ENCODE data around the gene NOP9. TPM values are rescaled to one million over a fixed set of nuclear protein-coding genes. Genes with fewer than 3 reads are reported as not detected.

Gene NOP9
- total RNA-seq, 1 donor from 2014 or later = 22.4 TPM

DNA sequence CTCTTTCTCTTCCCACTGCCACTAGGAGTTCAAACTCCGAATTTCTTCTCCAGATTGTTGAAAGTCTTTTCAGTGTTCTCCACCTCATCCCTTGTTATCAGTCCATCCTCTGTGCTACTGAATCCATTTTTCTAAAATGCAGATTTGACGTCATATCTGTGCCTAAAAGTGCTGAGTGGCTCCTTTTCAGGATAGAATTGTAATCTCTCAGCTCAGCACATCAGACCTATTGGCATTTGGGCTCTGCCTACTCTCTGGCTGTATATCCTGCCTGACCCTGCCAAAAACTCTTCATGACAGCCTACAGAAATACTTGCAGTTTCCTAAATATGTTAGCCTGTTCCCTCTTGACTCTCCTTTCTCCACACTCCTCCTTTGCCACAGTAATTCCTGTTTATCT, 27.2 kb upstream of the NOP9 start:
- H3K9ac ChIP-seq (ENCODE audit: low read depth in 1 of 3, low read length in 3 of 3) = no peak overlapping the region
- no peak overlapping the region for H3K27ac ChIP-seq (ENCODE audit: low read depth, low read length)
- H3K4me1 ChIP-seq (ENCODE audit: control insufficient read depth in 3 of 3, insufficient read depth in 3 of 3, low read length in 3 of 3) = peaks cover 0 to 15% (median 13%) of the 10 kb centered on the region in 3 donors

DNA sequence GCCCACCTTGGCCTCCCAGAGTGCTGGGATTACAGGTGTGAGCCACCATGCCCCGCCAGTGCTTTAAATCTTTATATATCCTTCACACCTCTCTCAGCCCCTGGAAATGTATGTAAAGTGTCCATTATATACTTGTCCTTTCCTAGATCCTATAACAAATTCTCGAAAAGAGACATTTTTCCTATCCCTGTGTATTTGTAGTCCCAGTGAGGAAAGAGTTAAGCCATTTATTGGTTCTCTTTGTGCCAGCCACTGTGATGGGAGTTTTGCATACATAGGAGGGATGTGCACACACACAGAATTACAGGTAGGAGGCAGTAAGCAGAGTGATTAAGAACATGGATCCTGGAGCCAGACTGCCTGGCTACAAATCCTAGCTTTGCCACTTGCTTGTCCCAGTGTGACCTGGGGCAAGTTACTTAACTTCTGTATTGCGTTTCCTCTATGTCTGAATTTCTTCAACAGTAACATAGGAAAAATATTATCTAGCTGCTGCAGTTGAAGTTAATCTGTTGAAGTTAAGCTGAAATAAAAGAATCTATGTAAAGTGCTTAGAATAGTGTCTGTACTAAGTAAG, 26.1 kb upstream of the NOP9 start:
- Histone ChIP-seq H3K9me3 (ENCODE audit: control insufficient read depth in 3 of 3, low read length in 3 of 3) (no peaks in the 10 kb centered on the region), H3K4me1 (ENCODE audit: control insufficient read depth in 3 of 3, insufficient read depth in 3 of 3, low read length in 3 of 3) (peaks cover 0 to 15% (median 13%) of the 10 kb centered on the region in 3 donors), H3K4me3 (ENCODE audit: low read length in 3 of 3) (no peak overlapping the region), H3K27me3 (ENCODE audit: control insufficient read depth in 3 of 3, insufficient read depth in 3 of 3, low read length in 3 of 3) (no peaks in the 10 kb centered on the region), H3K27ac (ENCODE audit: low read depth, low read length) (no peak overlapping the region), H3K9ac (ENCODE audit: low read depth in 1 of 3, low read length in 3 of 3) (no peak overlapping the region), H3K36me3 (ENCODE audit: control insufficient read depth in 3 of 3, insufficient read depth in 3 of 3, low read length in 3 of 3) (peaks cover 10 to 15% (median 12%) of the 10 kb centered on the region in 3 donors)

More for the DNA sequence above, 27.2 kb upstream of the NOP9 start:
- Histone ChIP-seq H3K4me3 (ENCODE audit: low read length in 3 of 3) (no peak overlapping the region), H3K36me3 (ENCODE audit: control insufficient read depth in 3 of 3, insufficient read depth in 3 of 3, low read length in 3 of 3) (peaks cover 12 to 20% (median 19%) of the 10 kb centered on the region in 3 donors), H3K9me3 (ENCODE audit: control insufficient read depth in 3 of 3, low read length in 3 of 3) (no peaks in the 10 kb centered on the region), H3K27me3 (ENCODE audit: control insufficient read depth in 3 of 3, insufficient read depth in 3 of 3, low read length in 3 of 3) (no peaks in the 10 kb centered on the region)

DNA sequence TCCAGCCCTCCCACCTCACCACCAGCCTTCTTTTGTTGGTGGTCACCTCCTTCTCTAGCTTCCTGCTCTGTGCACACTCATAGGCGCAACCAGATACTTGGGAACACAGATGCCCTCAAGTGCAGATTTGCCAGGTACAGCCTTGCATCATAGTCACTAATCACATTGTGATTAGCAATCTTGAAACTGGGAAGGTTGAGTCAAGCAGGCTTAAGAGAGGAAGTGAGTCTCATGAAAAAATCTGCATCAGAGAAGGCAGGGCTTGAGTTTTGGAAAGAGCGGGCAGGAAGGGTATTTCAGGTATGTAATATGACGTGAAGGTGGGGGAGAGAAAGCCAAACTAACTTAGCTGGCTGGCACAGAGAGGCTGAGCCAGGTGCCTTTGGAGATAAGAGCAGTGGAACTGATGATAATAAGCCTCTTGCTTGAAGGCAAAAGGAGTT, 25.5 kb upstream of the NOP9 start:
- Histone ChIP-seq H3K9me3 (ENCODE audit: control insufficient read depth in 3 of 3, low read length in 3 of 3) (no peaks in the 10 kb centered on the region), H3K4me1 (ENCODE audit: control insufficient read depth in 3 of 3, insufficient read depth in 3 of 3, low read length in 3 of 3) (peaks cover 0 to 15% (median 13%) of the 10 kb centered on the region in 3 donors), H3K36me3 (ENCODE audit: control insufficient read depth in 3 of 3, insufficient read depth in 3 of 3, low read length in 3 of 3) (peaks cover 6 to 10% (median 6%) of the 10 kb centered on the region in 3 donors), H3K9ac (ENCODE audit: low read depth in 1 of 3, low read length in 3 of 3) (no peak overlapping the region), H3K27me3 (ENCODE audit: control insufficient read depth in 3 of 3, insufficient read depth in 3 of 3, low read length in 3 of 3) (no peaks in the 10 kb centered on the region), H3K27ac (ENCODE audit: low read depth, low read length) (no peak overlapping the region), H3K4me3 (ENCODE audit: low read length in 3 of 3) (no peak overlapping the region)

DNA sequence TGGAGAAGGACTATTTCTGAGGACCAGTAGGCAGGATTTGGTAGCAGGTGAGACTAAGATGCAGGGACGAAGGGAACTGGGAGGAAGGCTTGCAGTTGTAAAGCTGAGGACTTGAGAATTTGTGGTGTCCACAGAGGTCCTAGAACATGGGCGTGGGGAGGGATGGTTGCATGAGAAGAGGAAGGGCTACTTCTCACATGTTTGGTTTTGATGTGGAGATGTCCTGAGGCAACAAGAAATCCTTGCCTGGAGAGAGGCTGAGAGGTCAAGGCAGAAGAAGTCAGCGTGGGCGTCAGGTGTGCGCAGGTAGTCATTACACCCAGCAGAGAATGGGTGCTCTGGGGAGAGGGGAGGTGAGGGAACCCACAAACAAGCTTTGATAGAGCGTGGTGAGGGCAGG, 22.6 kb upstream of the NOP9 start:
- Histone ChIP-seq H3K9ac (ENCODE audit: low read depth in 1 of 3, low read length in 3 of 3) (no peak overlapping the region), H3K4me3 (ENCODE audit: low read length in 3 of 3) (no peak overlapping the region), H3K9me3 (ENCODE audit: control insufficient read depth in 3 of 3, low read length in 3 of 3) (no peaks in the 10 kb centered on the region), H3K27ac (ENCODE audit: low read depth, low read length) (no peak overlapping the region), H3K36me3 (ENCODE audit: control insufficient read depth in 3 of 3, insufficient read depth in 3 of 3, low read length in 3 of 3) (no peaks in the 10 kb centered on the region), H3K27me3 (ENCODE audit: control insufficient read depth in 3 of 3, insufficient read depth in 3 of 3, low read length in 3 of 3) (no peaks in the 10 kb centered on the region), H3K4me1 (ENCODE audit: control insufficient read depth in 3 of 3, insufficient read depth in 3 of 3, low read length in 3 of 3) (peaks cover 0 to 5% (median 5%) of the 10 kb centered on the region in 3 donors)

DNA sequence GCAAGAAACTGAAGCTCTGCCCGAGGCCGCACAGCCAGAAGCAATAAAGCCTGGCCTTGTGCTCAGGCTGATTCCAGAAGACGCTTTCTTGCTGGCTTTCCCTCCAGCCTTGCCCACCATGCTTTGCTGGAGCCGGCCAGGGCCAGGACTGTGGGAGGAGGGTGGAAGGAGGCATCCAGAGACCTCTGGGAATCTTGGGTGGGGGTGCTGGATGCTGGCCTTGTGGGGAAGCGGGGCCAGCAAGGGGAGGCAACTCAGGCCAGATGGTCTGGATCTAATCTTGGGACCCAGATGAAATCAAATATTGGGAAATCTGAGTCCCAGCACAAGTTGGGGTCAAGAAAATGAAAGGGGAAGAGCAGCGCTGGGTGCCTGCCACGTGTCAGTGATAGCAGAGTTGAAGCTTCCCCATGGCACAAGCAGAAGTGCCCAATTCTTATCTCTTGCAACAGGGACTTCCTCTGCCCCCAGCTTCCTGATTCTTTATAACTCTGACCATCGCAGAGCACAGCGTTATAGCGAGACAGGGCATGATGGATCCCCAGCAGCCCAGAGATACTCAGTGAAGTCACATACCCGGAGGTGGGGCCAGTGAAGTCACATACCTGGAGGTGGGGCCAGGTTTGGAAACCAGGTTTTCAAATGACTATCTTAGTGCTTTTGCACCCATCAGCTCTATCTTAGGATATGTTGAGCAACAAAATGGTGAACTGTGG, 21.9 kb upstream of the NOP9 start:
- Histone ChIP-seq H3K27me3 (ENCODE audit: control insufficient read depth in 3 of 3, insufficient read depth in 3 of 3, low read length in 3 of 3) (no peaks in the 10 kb centered on the region), H3K9ac (ENCODE audit: low read depth in 1 of 3, low read length in 3 of 3) (no peak overlapping the region), H3K36me3 (ENCODE audit: control insufficient read depth in 3 of 3, insufficient read depth in 3 of 3, low read length in 3 of 3) (no peaks in the 10 kb centered on the region), H3K4me3 (ENCODE audit: low read length in 3 of 3) (no peak overlapping the region), H3K4me1 (ENCODE audit: control insufficient read depth in 3 of 3, insufficient read depth in 3 of 3, low read length in 3 of 3) (peaks cover 0 to 5% (median 5%) of the 10 kb centered on the region in 3 donors), H3K9me3 (ENCODE audit: control insufficient read depth in 3 of 3, low read length in 3 of 3) (no peaks in the 10 kb centered on the region), H3K27ac (ENCODE audit: low read depth, low read length) (no peak overlapping the region)

DNA sequence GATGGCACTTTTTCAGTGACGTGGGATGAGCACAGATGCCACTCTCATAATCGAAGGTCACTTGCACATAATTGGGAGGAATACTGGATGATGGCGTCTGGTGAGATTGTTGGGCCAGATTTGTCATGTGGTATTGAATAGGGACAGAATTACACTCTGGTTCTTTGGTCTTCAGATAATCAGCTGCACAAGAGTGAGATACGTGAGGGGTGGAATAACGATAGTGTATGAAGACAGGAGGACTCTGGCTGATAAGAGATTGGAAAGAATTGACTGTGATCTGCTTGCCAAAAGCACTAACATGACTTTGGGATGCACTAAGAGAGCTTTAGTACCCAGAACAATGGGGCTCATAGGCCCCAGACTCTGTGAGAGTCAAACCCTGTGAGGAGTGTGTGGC, 21.2 kb upstream of the NOP9 start:
- H3K4me3 ChIP-seq (ENCODE audit: low read length in 3 of 3) = no peak overlapping the region
- no peak overlapping the region for H3K27ac ChIP-seq (ENCODE audit: low read depth, low read length)
- peaks cover 0 to 5% (median 5%) of the 10 kb centered on the region in 3 donors for H3K4me1 ChIP-seq (ENCODE audit: control insufficient read depth in 3 of 3, insufficient read depth in 3 of 3, low read length in 3 of 3)
- no peaks in the 10 kb centered on the region for H3K9me3 ChIP-seq (ENCODE audit: control insufficient read depth in 3 of 3, low read length in 3 of 3)
- no peaks in the 10 kb centered on the region for H3K36me3 ChIP-seq (ENCODE audit: control insufficient read depth in 3 of 3, insufficient read depth in 3 of 3, low read length in 3 of 3)
- no peaks in the 10 kb centered on the region for H3K27me3 ChIP-seq (ENCODE audit: control insufficient read depth in 3 of 3, insufficient read depth in 3 of 3, low read length in 3 of 3)
- no peak overlapping the region for H3K9ac ChIP-seq (ENCODE audit: low read depth in 1 of 3, low read length in 3 of 3)

DNA sequence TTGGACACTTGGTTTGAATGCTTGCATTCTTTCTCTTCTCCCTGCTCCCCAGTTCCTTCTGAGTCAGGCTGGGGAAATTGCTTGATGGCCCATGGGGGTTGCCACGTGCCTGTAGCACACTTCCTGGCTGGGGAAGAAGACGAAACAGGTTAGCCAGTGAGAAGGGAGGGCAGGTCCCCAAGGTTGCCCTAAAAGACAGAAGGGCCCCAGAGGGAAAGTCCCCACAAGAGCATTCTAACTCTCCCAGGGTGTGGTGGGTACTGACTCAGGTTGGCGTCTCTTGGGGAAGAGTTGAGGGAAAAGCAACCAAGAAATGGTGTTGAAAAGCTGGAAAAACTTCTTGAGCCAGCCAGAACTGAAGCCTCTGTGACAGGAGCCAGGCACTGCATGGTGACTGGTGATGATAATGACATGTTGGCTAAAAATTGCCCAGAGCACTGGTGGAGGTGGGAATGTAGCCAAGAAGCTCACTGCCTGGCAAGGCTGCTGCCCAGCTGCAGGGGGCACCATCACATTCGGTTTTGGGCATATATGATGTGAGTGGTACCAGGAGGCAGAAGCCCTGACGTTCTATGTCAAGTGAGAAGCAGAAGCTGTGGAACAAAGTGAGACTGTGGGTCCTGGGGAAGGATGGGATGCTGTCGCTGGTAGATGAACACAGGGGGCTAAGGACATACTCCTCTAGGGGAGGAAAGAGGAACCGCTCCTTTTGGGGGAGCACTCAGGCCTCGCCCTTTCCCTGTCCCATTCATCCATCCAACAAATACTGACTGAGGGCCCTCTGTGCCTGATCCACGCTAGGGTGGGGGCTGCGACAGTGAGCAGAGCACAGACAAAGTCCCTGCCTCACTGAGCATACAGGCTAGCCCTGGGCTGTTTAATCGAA, 20.1 kb upstream of the NOP9 start:
- no peak overlapping the region for H3K9ac ChIP-seq (ENCODE audit: low read depth in 1 of 3, low read length in 3 of 3)
- H3K27me3 ChIP-seq (ENCODE audit: control insufficient read depth in 3 of 3, insufficient read depth in 3 of 3, low read length in 3 of 3) = no peaks in the 10 kb centered on the region
- H3K27ac ChIP-seq (ENCODE audit: low read depth, low read length) = no peak overlapping the region
- peaks cover 0 to 5% (median 0%) of the 10 kb centered on the region in 3 donors for H3K4me1 ChIP-seq (ENCODE audit: control insufficient read depth in 3 of 3, insufficient read depth in 3 of 3, low read length in 3 of 3)
- no peak overlapping the region for H3K4me3 ChIP-seq (ENCODE audit: low read length in 3 of 3)
- no peaks in the 10 kb centered on the region for H3K9me3 ChIP-seq (ENCODE audit: control insufficient read depth in 3 of 3, low read length in 3 of 3)
- H3K36me3 ChIP-seq (ENCODE audit: control insufficient read depth in 3 of 3, insufficient read depth in 3 of 3, low read length in 3 of 3) = no peaks in the 10 kb centered on the region

DNA sequence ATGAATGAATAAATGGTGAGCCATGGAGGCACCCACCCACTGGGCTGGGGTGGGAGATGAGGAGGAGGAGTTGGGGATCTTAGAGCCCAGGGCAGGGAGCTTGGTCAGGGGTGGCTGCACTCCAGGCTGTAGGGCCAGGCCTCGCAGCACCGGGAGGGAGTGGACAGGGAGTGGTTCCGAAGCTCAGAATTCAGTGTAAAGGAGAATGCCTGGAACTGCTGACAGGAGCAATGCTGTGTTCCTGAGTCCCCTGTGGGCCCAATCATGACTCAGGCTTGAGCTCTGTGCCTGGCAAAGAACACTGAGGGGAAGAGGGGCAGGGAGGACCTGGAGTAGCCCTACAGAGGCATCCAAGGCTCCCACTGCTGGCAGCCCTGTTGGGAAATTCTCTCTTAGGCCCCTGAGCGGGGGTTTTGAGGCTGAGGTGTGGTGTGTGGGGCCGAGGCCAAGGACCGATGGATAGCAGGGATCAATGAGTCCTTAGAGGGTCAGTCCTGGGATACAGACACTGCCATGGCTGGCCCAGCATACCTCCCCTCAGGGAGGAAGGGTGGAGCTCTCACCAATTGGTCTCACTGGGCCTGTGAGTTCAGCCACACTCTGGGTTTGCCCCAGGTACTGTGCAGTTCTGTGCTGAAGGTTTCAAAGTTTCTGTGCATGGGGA, 18.7 kb upstream of the NOP9 start:
- Histone ChIP-seq H3K27me3 (ENCODE audit: control insufficient read depth in 3 of 3, insufficient read depth in 3 of 3, low read length in 3 of 3) (no peaks in the 10 kb centered on the region), H3K4me1 (ENCODE audit: control insufficient read depth in 3 of 3, insufficient read depth in 3 of 3, low read length in 3 of 3) (peaks cover 0 to 5% (median 0%) of the 10 kb centered on the region in 3 donors), H3K36me3 (ENCODE audit: control insufficient read depth in 3 of 3, insufficient read depth in 3 of 3, low read length in 3 of 3) (no peaks in the 10 kb centered on the region), H3K4me3 (ENCODE audit: low read length in 3 of 3) (no peak overlapping the region), H3K9me3 (ENCODE audit: control insufficient read depth in 3 of 3, low read length in 3 of 3) (no peaks in the 10 kb centered on the region), H3K27ac (ENCODE audit: low read depth, low read length) (no peak overlapping the region), H3K9ac (ENCODE audit: low read depth in 1 of 3, low read length in 3 of 3) (no peak overlapping the region)

DNA sequence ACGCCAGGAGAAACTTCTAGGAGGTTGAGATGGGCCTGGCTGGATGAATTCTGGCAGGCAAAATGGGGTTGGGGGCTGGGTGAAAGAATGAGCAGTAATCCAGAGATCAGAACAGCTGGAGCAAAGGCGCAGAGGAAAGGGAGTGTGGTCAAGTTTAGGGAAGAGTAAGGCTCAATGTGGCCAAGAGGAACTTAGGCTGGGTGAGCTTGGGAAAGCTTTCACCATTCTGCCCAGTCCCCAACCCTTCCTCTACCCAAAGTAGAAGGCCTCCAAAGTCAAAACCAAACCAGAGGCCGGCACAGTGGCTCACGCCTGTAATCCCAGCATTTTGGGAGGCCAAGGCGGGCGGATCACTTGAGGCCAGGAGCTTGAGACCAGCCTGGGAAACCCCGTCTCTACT, 18.0 kb upstream of the NOP9 start:
- no peaks in the 10 kb centered on the region for H3K36me3 ChIP-seq (ENCODE audit: control insufficient read depth in 3 of 3, insufficient read depth in 3 of 3, low read length in 3 of 3)
- no peaks in the 10 kb centered on the region for H3K27me3 ChIP-seq (ENCODE audit: control insufficient read depth in 3 of 3, insufficient read depth in 3 of 3, low read length in 3 of 3)
- H3K4me3 ChIP-seq (ENCODE audit: low read length in 3 of 3) = no peak overlapping the region
- no peak overlapping the region for H3K9ac ChIP-seq (ENCODE audit: low read depth in 1 of 3, low read length in 3 of 3)
- no peak overlapping the region for H3K27ac ChIP-seq (ENCODE audit: low read depth, low read length)
- peaks cover 0 to 5% (median 0%) of the 10 kb centered on the region in 3 donors for H3K4me1 ChIP-seq (ENCODE audit: control insufficient read depth in 3 of 3, insufficient read depth in 3 of 3, low read length in 3 of 3)
- H3K9me3 ChIP-seq (ENCODE audit: control insufficient read depth in 3 of 3, low read length in 3 of 3) = no peaks in the 10 kb centered on the region

Measured in skeletal muscle tissue (tissue), 4 donors.